Naive thymus-derived CD4-positive, alpha-beta T cell (primary cell): Measurements from ENCODE around the gene MARCHF11. TPM values are rescaled to one million over a fixed set of nuclear protein-coding genes. Genes with fewer than 3 reads are reported as not detected.

ENCODE experiments used
- ATAC-seq: fragments of 150-1000 bp; cut with Tn5 transposase; 2 replicates; pipeline ENCODE4 v1.10.0; 2021; ENCODE audit warnings: mild to moderate bottlenecking, moderate library complexity
- CTCF ChIA-PET: fragments of 350-600 bp; sonication (Branson Sonifier 250); formaldehyde crosslinking; loops from one replicate; lab custom pipeline; 2021; ENCODE audit warnings: antibody characterized with exemption; lab: Charles Lee
- POLR2A ChIA-PET: fragments of 350-600 bp; sonication (Branson Sonifier 250); formaldehyde crosslinking; loops from one replicate; lab custom pipeline; 2021; ENCODE audit warnings: antibody characterized with exemption, inconsistent platforms; lab: Charles Lee
- DNase-seq, 9 donors: peaks; one replicate each; pipeline versions ENCODE4 v3.0.0 to v3.0.0-alpha.2; 2020 to 2022; ENCODE audit warnings: mixed read lengths in 1 of 9
- H3K27ac ChIP-seq: one replicate; pipeline ENCODE4 v1.7.0; 2013; ENCODE audit warnings: mild to moderate bottlenecking, low read depth, low read length, moderate library complexity
- H3K27me3 ChIP-seq, 2 donors: one replicate each; pipeline ENCODE4 v1.7.0; 2013; ENCODE audit warnings: low read length in 2 of 2, mild to moderate bottlenecking in 2 of 2, moderate library complexity in 2 of 2; ENCODE audit not compliant: control insufficient read depth in 2 of 2, insufficient read depth in 2 of 2
- H3K36me3 ChIP-seq, 3 experiments: 1 replicate in 2 of 3; 2 replicates in 1 of 3; pipeline ENCODE4 v1.7.0; 2013; ENCODE audit warnings: low read length in 3 of 3, mild to moderate bottlenecking in 3 of 3, moderate library complexity in 1 of 3; ENCODE audit not compliant: insufficient read depth in 3 of 3, control insufficient read depth in 2 of 3
- H3K4me1 ChIP-seq, 2 donors: one replicate each; pipeline ENCODE4 v1.7.0; 2013; ENCODE audit warnings: low read length in 2 of 2, mild to moderate bottlenecking in 2 of 2, moderate library complexity in 1 of 2; ENCODE audit not compliant: control insufficient read depth in 2 of 2, insufficient read depth in 2 of 2
- H3K4me3 ChIP-seq: 2 replicates; pipeline ENCODE4 v1.7.0; 2013; ENCODE audit warnings: mild to moderate bottlenecking, low read length
- H3K9me3 ChIP-seq, 3 experiments: 1 replicate in 2 of 3; 2 replicates in 1 of 3; pipeline ENCODE4 v1.7.0; 2013; ENCODE audit warnings: low read length in 3 of 3; ENCODE audit not compliant: control insufficient read depth in 2 of 3
- H3K27ac Mint-ChIP-seq, 9 donors: one replicate each; pipeline ENCODE4 v1.8.0; 2020 to 2022; ENCODE audit warnings: mixed read lengths in 9 of 9, mild to moderate bottlenecking in 8 of 9, moderate library complexity in 5 of 9, inconsistent platforms in 2 of 9
- H3K27me3 Mint-ChIP-seq, 5 donors: one replicate each; pipeline ENCODE4 v1.8.0; 2021 to 2022; ENCODE audit warnings: mixed read lengths in 5 of 5, mild to moderate bottlenecking in 1 of 5
- H3K36me3 Mint-ChIP-seq, 5 donors: one replicate each; pipeline ENCODE4 v1.8.0; 2020 to 2022; ENCODE audit warnings: mixed read lengths in 5 of 5, mild to moderate bottlenecking in 3 of 5, inconsistent platforms in 1 of 5
- H3K4me1 Mint-ChIP-seq, 7 donors: one replicate each; pipeline ENCODE4 v1.8.0; 2020 to 2022; ENCODE audit warnings: mixed read lengths in 7 of 7, mild to moderate bottlenecking in 3 of 7, inconsistent platforms in 1 of 7
- H3K4me3 Mint-ChIP-seq, 10 donors: one replicate each; pipeline ENCODE4 v1.8.0; 2020 to 2022; ENCODE audit warnings: mild to moderate bottlenecking in 10 of 10, mixed read lengths in 10 of 10, moderate library complexity in 6 of 10, inconsistent platforms in 2 of 10
- H3K9me3 Mint-ChIP-seq, 11 donors: one replicate each; pipeline ENCODE4 v1.8.0; 2020 to 2022; ENCODE audit warnings: mixed read lengths in 11 of 11, mild to moderate bottlenecking in 4 of 11, inconsistent platforms in 1 of 11, moderate library complexity in 1 of 11
- intact Hi-C, 2 donors: fragments of 100-400 bp; cut with micrococcal nuclease; formaldehyde crosslinking; loops; one replicate each; pipeline ENCODE4 v1.15.1; 2023
- polyA plus RNA-seq, 2 donors: library from polyadenylated mRNA; unstranded; fragments of 300-500 nt; fragmentation: Illumina TruSeq; gene quantifications; one replicate each; pipeline ENCODE4 v1.2.3, GENCODE V29; 2021
- total RNA-seq, 6 experiments: library from RNA in 5 of 6; stranded (reverse) in 5 of 6; gene quantifications; 1 replicate in 5 of 6; 2 replicates in 1 of 6; pipeline ENCODE4 v1.2.3 and lab custom pipeline; 2021 to 2026

The MARCHF11 gene
- total and polyA plus RNA-seq, 7 experiments from 2014 or later: not detected

DNA sequence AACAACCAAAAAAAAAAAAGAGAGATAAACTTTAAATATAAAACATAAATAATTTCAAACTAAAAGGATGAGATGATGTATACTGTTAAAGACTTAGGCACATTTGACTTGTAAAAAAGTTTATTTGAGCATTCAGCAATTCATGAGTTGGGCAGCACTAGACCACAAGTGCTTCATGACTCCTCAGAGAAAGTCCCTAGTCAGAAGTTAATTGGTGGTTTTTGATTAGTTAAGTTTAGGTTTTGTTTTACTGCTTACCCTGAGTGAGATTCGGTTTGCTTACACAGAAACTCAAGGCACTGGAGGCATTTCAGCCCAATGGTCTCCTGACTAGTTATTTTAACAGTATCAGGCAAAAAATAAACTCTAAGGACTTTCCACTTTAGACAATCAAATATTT lies 129.2 kb downstream of the MARCHF11 start:
- CTCF ChIA-PET: no interaction called here

DNA sequence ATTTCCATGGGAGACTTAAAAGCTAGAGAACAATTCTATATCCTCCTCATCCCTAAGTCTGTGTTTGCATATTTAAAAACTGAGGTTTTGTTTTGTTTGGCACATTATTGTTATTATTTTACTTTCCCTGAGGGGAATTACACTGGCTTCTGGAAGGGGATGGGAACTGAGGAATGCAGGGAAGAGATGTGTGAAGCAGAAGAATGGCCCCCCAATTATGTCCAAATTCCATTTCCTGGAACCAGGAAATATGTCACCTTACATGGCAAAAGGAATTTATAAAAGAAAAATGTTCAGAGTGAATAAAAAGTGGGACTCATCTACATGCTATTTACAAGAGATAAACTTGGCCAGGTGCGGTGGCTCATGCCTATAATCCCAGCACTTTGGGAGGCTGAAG lies 129.8 kb downstream of the MARCHF11 start:
- H3K27ac Mint-ChIP-seq: no peak overlapping the region
- H3K27me3 Mint-ChIP-seq: no peaks in the 10 kb centered on the region
- peaks cover 0 to 21% (median 4%) of the 10 kb centered on the region in 11 donors for H3K9me3 Mint-ChIP-seq
- no peak overlapping the region for H3K4me3 ChIP-seq
- H3K4me1 Mint-ChIP-seq: no peaks in the 10 kb centered on the region
- no peaks in the 10 kb centered on the region for H3K27me3 ChIP-seq
- peaks cover 0 to 4% (median 0%) of the 10 kb centered on the region in 5 donors for H3K36me3 Mint-ChIP-seq
- no peak overlapping the region for H3K4me3 Mint-ChIP-seq
- intact Hi-C loops: loop anchor here in 1 of 2 donors (10.0 kb wide), 1 partner anchor 475 kb away; no protein-coding TSS in a partner anchor
- no peaks in the 10 kb centered on the region for H3K36me3 ChIP-seq
- DNase-seq (no peak), ATAC-seq (no peak)
- H3K4me1 ChIP-seq: no peaks in the 10 kb centered on the region
- CTCF ChIA-PET: no interaction called here
- no peaks in the 10 kb centered on the region for H3K9me3 ChIP-seq
- no peak overlapping the region for H3K27ac ChIP-seq
- POLR2A ChIA-PET: no interaction called here

More for the DNA sequence above, 129.2 kb downstream of the MARCHF11 start:
- Mint-ChIP-seq H3K4me3 (no peak overlapping the region), H3K36me3 (peaks cover 0 to 4% (median 0%) of the 10 kb centered on the region in 5 donors), H3K27me3 (no peaks in the 10 kb centered on the region), H3K27ac (no peak overlapping the region), H3K9me3 (peaks cover 0 to 22% (median 4%) of the 10 kb centered on the region in 11 donors), H3K4me1 (no peaks in the 10 kb centered on the region)
- ATAC-seq (no peak), DNase-seq (no peak)
- Histone ChIP-seq H3K36me3 (no peaks in the 10 kb centered on the region), H3K9me3 (no peaks in the 10 kb centered on the region), H3K27ac (no peak overlapping the region), H3K4me1 (no peaks in the 10 kb centered on the region), H3K27me3 (no peaks in the 10 kb centered on the region), H3K4me3 (no peak overlapping the region)
- intact Hi-C loops: loop anchor here in 1 of 2 donors (10.0 kb wide), 1 partner anchor 476 kb away; no protein-coding TSS in a partner anchor
- POLR2A ChIA-PET: no interaction called here

DNA sequence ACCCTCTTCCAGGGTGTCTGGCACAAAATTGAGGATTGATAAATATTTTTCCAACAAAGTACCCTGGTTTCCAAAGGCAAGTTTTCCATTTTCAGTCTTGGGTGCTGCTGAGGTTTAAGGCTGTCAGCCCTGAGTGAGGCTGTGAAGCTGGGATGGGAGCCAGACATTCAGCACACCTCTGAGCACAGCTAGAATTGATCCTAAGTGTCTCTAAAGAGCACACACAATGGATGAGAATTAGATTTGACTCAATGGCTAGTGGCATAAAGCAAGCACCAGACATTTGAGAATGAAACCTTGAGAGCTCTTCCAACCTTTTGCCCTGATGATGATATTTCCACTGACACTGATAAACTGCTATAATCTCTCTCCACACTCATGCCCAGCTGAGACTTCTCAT lies 131.5 kb downstream of the MARCHF11 start:
- ChIA-PET CTCF (no interaction called here), POLR2A (no interaction called here)
- H3K27me3 Mint-ChIP-seq: no peaks in the 10 kb centered on the region
- Histone ChIP-seq H3K27me3 (no peaks in the 10 kb centered on the region), H3K36me3 (no peaks in the 10 kb centered on the region), H3K27ac (no peak overlapping the region), H3K9me3 (no peaks in the 10 kb centered on the region), H3K4me3 (no peak overlapping the region), H3K4me1 (no peaks in the 10 kb centered on the region)
- peaks cover 0 to 4% (median 0%) of the 10 kb centered on the region in 5 donors for H3K36me3 Mint-ChIP-seq
- intact Hi-C loops: no loop called here
- H3K4me1 Mint-ChIP-seq: no peaks in the 10 kb centered on the region
- H3K9me3 Mint-ChIP-seq: peaks cover 0 to 11% (median 4%) of the 10 kb centered on the region in 11 donors
- ATAC-seq: no peak
- no peak for DNase-seq
- no peak overlapping the region for H3K27ac Mint-ChIP-seq
- no peak overlapping the region for H3K4me3 Mint-ChIP-seq

DNA sequence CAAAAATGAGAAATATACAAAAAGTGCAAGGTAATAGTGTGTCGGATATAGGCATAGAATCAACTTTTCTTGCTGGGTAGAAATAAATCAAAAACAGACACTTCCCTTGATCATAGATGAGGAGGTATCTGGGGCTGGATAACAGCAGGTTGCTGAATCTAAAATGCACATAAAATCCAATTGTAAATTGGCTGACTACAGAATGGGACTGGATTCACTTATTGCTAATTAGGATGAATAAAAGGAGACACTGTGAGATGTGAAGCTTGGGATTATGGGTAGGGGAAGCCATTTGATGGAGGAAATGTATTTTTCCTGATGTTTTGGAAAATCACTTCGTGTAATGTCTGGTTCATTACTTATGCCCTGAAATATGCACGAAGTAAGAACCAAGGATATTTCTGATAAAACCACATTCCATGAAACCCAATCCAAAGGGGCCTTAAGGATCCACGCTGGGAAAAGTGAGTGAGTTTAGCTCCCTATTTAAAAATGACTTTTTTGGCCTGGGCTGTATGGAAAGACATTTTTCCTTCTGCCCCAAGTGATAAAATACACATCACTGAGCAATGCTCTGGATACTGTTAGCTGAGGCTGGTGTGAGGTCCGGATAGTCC lies 136.1 kb downstream of the MARCHF11 start:
- H3K9me3 Mint-ChIP-seq: peaks cover 0 to 9% (median 2%) of the 10 kb centered on the region in 11 donors
- intact Hi-C loops: no loop called here
- no peaks in the 10 kb centered on the region for H3K27me3 ChIP-seq
- H3K4me3 ChIP-seq: no peak overlapping the region
- ChIA-PET POLR2A (no interaction called here), CTCF (no interaction called here)
- ATAC-seq (no peak), DNase-seq (no peak)
- no peaks in the 10 kb centered on the region for H3K36me3 Mint-ChIP-seq
- no peaks in the 10 kb centered on the region for H3K9me3 ChIP-seq
- H3K27ac ChIP-seq: no peak overlapping the region
- no peaks in the 10 kb centered on the region for H3K4me1 Mint-ChIP-seq
- no peak overlapping the region for H3K27ac Mint-ChIP-seq
- H3K27me3 Mint-ChIP-seq: peaks cover 0 to 4% (median 0%) of the 10 kb centered on the region in 5 donors
- no peaks in the 10 kb centered on the region for H3K4me1 ChIP-seq
- no peaks in the 10 kb centered on the region for H3K36me3 ChIP-seq
- H3K4me3 Mint-ChIP-seq: no peak overlapping the region

DNA sequence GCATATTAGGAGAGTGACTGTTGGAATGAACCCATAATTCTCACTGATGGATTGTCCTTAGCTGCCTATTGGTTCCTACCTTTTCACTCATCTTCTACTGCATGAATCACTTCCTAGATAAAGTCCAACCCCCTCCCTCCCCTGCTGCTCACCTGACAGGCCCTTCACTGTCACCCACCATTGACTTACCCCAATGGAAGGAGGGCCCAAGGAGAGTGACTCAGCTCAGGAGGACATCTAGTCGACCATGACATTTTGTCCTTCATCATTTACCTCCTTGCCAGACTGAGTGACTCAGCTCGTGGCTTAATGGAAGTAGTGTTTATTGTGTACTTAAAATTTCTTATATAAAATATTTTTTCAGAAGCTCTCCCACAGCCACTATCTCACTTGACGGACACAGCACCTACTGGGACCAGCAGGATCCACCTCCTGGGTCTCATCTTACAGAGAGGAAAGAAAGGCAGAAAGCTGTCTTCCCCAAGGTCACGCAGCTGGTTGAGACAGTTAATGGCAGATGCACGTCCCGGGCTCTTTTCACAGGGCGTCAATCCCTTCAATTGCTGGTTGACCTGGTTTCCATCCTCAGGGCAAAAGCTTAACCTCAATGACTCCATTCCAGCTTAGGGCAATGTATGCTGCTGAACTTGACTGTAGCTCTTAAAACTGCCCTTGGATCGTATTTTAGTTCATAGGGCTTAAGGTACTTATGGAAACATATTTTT lies 142.3 kb downstream of the MARCHF11 start:
- H3K27ac Mint-ChIP-seq: no peak overlapping the region
- ChIA-PET CTCF (no interaction called here), POLR2A (no interaction called here)
- Histone ChIP-seq H3K9me3 (no peaks in the 10 kb centered on the region), H3K27ac (no peak overlapping the region), H3K4me3 (no peak overlapping the region), H3K27me3 (no peaks in the 10 kb centered on the region), H3K4me1 (no peaks in the 10 kb centered on the region), H3K36me3 (no peaks in the 10 kb centered on the region)
- no peak for ATAC-seq
- peaks cover 0 to 6% (median 0%) of the 10 kb centered on the region in 11 donors for H3K9me3 Mint-ChIP-seq
- no peak for DNase-seq
- no peak overlapping the region for H3K4me3 Mint-ChIP-seq
- no peaks in the 10 kb centered on the region for H3K36me3 Mint-ChIP-seq
- H3K4me1 Mint-ChIP-seq: no peaks in the 10 kb centered on the region
- intact Hi-C loops: no loop called here
- H3K27me3 Mint-ChIP-seq: peaks cover 0 to 6% (median 0%) of the 10 kb centered on the region in 5 donors

DNA sequence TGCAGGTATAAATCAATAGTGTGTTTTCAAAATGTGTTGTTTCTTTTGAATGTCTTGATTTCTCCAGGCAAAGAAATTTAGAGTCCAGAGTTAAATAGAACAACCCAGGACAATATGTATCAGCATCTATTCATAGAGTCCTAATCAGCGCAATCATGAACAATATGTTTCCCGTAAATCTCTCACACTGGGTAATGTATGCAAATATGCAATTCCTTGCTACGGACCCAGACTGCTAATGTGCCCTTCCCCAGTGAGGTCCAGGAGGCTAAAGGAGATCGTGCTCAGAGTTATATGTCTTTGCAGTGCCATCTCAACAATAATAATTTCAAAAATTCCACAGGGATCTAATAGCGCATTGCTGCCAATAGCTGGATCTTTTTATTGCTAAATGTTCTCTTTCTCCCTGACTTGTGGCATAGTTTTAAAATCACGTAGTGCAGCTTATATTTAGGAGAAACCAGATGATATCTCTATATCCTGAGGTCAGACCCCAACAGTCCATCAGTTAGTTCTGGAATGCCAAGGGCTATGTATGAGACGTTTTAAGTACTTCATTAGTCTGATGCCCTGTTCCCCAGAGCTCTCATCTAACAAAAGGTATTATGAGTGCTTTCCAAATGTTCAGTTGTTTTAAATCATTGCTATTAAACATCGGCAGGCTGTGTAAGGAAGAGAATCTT lies 145.1 kb downstream of the MARCHF11 start:
- intact Hi-C loops: no loop called here
- Histone ChIP-seq H3K27me3 (no peaks in the 10 kb centered on the region), H3K36me3 (no peaks in the 10 kb centered on the region), H3K4me1 (no peaks in the 10 kb centered on the region), H3K4me3 (no peak overlapping the region), H3K27ac (no peak overlapping the region), H3K9me3 (no peaks in the 10 kb centered on the region)
- H3K36me3 Mint-ChIP-seq: no peaks in the 10 kb centered on the region
- H3K4me1 Mint-ChIP-seq: no peaks in the 10 kb centered on the region
- ChIA-PET CTCF (no interaction called here), POLR2A (no interaction called here)
- peaks cover 0 to 11% (median 0%) of the 10 kb centered on the region in 11 donors for H3K9me3 Mint-ChIP-seq
- H3K4me3 Mint-ChIP-seq: no peak overlapping the region
- ATAC-seq (no peak), DNase-seq (no peak)
- H3K27ac Mint-ChIP-seq: no peak overlapping the region
- peaks cover 0 to 6% (median 0%) of the 10 kb centered on the region in 5 donors for H3K27me3 Mint-ChIP-seq
